SU-DHL-6 (cell line): Measurements from ENCODE around the gene ZNF516.

Experiments used
- CTCF ChIP-seq: fragments of 200-600 bp; sonication (generic); IDR thresholded peaks from one replicate; pipeline ENCODE4 v1.5.1; 2017; ENCODE audit warnings: antibody characterized with exemption, mild to moderate bottlenecking, low read length, moderate library complexity; ENCODE audit not compliant: insufficient read depth, poor library complexity, severe bottlenecking
- EZH2phosphoT487 ChIP-seq: fragments of 200-600 bp; sonication (generic), shearing (Covaris generic); conservative IDR thresholded peaks from 2 replicates; pipeline ENCODE4 v1.6.1; 2018; ENCODE audit warnings: mild to moderate bottlenecking, antibody characterized with exemption, low read length, moderate library complexity, mixed read lengths

- TF ChIP-seq CTCF: no peak
- TF ChIP-seq EZH2phosphoT487: no peak
These were observed 12.9 kb upstream of the ZNF516 start for GRCh38 chr18:76507830-76508385.
